ENCODE measurements around the gene MFNG.
A peak's percentile ranks its signal among the peaks of the same experiment; 100 is the strongest.

MFNG gene

DNA sequence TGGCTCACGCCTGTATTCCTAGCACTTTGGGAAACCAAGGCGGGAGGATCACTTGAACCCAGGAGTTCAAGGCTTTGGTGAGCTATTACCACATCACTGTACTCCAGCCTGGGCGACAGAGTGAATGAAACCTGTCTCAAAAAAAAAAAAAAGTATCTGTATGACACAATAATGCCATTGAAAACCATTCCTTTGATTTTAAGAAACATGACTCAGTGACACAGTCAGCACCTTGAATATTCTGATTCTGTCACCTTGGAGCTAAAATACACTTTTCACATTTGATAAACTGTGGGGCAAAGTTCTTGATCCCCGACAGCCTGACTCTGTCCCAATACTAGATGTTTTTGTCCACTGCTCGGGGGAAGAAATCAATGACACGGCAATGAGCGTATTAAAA is 42.2 kb downstream of the MFNG start:
- no peak for DNase-seq

DNA sequence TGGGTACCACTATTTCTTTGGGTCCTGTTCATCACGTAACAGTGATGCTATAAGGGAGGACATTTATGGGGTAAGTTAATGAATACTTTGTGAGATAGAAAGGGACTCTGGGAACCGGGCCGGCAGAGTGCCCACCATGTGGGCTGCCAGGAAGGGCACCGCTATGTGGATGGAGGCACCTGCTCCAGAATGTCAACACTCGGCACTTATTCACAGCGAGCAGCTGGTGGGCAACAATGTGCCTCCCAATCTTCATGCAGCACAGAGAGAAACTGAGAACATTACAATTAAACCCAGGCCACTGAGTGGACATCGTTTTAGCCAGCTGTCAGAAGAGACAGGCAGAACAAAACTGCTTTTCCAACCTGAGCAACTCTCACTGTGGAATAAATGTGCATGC is 43.1 kb downstream of the MFNG start:
- DNase-seq = no peak

DNA sequence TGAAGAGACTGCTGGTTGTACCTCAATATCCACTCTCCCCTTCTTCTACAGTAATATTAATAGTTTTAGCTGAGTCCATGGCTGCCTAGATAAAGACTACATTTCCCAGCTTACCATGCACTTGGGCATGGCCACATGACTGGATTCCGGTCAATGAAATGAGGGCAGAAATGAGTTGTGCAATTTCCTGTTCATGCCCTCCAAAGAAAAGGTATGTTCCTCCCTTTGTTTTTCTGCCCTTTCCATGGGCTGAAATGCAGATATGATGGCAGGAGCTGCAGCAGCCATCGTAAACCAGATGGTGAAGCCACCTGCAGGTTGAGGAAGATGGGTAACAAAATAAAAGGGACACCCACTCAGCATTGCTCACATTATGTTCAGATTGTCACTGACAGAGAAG is 43.6 kb downstream of the MFNG start:
- DNase-seq = no peak

DNA sequence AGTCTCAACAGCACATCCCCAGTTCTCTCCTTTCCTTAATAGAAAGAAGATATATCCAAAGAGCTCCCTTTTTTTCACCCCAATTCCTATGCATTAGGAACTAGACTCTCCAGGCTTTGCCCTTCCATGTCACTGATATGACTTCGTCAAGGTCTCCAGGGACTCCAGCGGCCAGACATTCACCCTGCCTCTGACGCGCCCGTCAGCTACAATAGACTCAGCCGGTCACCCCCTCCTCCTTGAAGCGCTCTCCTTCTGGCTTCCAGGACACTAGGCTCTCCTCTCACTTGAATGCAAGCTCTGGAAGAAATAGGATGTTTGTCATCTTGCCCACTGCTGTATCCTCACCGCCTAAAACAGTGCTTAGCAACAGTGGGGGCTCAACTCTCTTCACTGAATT is 44.0 kb downstream of the MFNG start:
- DNase-seq = no peak

DNA sequence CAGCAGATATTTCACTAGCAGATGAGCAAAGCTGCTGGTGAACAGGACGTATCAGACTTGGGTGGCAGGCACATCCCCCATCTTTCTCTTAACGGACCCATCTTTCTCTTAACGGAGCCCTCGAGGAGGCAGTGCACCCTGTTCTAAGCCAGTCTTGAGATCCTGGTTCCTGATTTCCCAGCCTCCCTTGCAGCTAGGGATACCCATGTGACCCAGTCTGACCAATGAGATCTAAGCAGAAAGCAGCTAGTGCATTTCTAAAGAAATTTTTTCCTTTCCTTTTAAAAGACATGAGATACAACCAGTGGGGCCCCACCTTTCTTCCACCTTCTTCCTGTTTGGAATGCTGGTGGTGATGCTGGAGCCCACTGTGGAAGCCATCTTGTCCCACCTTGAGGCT is 45.3 kb downstream of the MFNG start:
- DNase-seq = no peak

DNA sequence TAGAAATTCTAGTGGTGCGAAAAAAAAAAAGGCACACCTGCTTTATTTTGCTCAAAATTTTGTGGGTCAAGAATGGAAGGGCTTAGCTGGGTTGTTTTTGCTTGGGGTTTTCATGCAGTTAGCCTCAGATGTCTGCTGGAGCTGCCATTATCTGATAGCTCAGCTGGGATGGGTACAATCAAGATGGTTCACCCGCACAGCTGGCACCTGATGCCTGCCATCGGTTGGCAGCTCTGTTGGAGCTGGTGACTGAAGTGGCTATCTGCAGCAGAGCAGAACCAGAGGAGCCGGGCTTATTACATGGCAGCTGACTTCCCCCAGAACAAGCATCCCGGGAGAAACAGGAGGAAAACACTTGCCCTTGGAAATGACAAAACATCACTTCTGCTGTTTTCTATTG is 46.8 kb downstream of the MFNG start:
- no peak for DNase-seq

DNA sequence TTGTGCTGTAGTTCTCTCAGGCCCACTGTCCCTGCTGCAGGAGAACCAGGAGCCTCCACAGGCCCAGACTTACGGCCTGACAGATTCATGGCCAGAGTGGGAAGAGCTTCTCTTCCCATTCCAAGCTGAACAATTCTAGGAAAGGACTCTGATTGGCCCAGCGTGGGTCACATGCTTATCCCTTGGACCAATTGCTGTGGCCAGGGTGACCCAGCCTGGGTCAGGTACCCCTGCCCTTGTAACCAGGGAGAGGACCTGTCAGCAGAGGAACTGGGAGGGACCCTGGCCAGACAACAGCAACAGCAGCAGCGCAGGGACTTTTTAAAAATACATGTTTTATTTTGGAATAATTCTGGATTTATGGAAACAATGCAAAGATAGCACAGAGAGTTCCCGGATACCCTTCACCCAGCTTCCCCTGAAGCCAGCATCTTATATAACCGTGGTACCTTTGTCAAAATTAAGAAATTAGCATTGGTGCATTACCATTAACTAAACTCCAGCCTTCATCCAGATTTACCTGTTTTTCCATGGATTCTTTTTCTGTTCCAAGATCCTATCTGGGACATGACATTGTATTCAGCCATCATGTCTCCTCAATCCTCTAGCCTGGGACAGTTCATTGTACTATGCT is 50.1 kb downstream of the MFNG start:
- no peak for DNase-seq

DNA sequence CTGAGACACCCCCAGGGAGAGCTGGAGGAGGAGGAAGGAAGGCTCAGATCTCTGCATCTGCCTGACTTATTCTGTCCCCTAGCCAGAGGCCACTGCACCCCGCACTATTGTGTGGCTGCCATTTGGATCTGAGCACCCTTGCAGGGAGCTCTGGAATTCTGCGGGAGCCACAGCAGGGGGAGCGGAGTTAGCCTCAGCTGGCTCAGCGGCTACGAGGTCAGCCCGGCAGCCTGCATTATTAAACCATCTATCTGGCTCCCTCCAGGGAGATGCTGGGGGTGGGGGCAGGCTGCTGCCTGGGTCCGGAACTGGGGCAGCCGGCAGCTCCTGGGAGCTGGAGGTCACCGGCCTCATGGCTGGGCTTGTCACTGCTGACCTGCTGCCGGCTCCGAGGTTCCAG is 52.4 kb downstream of the MFNG start:
- no peak for DNase-seq

DNA sequence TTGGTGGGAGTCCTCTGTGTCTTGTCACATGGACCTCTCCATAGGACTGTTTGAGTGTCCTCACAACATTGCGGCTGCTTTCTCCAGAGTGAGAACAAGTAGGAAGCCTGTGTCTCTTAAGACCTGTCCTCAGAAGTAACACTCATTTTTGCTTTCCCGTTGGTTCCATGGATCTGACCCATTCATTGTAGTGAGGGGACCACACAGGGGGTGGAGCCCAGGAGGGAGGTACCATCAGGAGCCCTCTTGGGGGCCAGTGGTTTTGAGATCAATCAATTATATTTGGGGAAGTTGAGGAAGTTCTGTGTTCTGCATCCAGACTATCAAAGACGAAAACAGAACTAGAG is 53.5 kb downstream of the MFNG start:
- no peak for DNase-seq

DNA sequence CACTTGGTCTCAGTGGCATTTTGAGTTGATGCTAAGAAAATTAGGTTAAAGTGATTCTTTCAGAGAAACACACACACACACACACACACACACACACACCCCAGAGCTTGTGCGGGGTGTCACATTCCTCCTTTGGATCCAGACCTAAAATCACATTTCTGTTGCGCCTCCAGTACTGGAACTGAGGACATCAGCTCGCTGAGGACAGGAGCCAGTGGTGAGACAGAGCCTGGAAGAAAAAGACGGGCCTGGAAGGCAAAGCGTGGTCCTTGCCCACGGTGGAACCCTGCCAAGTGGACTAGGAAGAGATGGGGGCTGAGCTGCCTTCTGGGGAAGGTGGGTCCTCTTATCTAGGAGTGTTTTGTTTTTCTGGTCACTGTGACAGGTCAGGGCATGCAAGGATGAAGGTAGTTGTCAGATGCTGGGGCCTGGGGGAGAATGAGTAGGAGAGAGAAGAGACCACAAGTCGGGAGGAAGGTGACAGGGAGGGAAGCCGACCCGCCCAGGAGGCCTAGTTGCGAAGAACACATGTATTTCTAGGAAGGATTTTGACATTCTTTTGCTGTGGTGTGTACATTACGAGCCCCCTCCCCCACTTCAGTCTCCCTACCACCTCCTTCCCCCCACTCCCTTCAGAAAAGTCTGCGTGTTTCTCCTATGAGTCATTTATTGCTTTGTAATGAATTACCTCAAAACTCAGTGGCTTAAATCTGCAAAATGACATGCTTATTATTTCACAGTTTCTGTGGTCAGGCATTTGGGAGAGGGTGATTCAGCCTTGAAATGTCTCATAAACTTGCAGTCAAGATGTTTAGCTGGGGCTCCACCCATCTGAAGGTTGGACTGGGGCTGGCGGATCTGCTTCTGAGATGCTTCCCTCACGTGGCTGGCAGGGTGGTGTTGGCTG is 54.1 kb downstream of the MFNG start:
- DNase-seq = no peak

DNA sequence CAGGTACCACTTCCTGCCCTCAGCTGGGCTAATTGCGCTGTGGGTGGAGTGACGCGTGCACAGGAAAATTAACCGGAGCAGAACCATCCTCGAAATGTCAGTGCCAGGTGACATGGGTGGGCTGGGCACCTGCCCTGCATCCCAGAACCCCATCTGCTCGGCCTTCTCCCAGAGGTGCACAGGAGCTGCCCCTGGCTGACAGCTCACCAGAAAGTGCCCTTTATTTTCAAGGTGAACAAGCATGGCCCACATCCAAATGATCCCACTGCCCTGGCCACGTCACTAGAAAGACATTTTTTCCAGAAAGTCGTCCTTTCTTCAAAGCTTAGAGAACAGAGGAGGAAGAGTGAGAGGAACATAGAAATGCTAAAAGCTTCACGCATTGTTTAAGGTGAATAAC is 54.8 kb downstream of the MFNG start:
- DNase-seq = no peak

DNA sequence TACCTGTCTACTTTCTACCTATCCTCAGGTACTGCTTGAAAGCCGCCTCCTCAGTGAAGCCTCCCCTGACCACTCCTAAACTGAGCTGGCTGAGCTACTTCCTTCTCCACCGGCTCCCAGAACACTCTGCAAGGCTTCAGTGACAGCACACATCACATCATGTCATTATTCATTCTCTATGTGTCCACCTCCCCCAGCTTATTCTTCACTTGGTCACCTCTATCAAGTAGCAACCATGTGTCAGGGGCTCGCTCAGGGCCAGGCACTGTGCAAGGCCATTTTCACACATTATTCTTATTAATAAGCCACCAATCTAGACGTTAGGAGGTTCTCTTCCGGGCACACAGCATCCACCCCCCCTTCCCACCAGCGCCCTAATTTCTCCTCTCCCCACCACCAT is 55.2 kb downstream of the MFNG start:
- DNase-seq = no peak

DNA sequence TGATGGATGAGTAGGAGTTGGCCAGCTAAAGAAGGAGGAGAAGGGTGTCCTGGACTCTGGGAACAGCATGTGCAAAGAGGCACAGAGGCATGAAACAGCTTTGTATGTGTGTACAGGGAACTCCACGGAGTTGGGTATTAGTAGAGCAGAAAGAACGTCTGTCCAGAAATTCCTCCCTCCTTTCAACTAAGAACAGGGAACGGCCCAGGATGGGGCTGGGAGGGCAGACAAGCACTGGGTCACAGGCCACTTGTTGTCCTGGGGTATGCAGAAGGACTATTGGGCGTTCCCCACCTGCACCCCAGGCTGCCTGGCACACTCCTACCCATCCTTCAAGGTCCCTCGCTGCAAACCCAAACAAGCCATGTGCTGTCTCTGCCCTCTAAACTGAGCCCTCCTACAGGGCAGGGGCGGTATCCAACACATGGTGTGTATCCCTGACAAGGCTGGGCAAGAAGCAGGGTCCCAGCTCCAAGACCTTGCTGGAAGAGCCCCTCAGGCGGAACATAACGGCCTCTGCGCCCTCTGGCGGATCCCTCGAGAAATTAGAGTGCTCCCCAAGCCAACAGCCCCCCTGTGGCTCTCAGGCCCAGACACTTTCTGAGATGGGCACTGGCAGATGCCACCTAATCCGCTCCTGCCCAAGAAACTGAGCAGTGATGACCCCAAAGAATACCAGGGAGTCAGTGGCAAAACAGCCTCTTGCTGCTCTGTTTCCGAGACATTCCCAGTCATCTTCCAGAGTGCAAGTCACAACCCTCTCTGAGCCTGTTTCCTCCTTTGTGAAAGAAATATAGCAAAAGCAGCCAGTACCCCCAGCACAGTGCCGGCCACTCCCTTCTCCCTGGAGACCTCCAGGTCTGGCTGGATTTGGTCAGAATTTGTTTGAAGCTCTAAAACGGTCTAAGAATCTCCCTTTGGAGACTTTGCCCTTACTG is 57.3 kb downstream of the MFNG start:
- DNase-seq = peak; percentile 66

DNA sequence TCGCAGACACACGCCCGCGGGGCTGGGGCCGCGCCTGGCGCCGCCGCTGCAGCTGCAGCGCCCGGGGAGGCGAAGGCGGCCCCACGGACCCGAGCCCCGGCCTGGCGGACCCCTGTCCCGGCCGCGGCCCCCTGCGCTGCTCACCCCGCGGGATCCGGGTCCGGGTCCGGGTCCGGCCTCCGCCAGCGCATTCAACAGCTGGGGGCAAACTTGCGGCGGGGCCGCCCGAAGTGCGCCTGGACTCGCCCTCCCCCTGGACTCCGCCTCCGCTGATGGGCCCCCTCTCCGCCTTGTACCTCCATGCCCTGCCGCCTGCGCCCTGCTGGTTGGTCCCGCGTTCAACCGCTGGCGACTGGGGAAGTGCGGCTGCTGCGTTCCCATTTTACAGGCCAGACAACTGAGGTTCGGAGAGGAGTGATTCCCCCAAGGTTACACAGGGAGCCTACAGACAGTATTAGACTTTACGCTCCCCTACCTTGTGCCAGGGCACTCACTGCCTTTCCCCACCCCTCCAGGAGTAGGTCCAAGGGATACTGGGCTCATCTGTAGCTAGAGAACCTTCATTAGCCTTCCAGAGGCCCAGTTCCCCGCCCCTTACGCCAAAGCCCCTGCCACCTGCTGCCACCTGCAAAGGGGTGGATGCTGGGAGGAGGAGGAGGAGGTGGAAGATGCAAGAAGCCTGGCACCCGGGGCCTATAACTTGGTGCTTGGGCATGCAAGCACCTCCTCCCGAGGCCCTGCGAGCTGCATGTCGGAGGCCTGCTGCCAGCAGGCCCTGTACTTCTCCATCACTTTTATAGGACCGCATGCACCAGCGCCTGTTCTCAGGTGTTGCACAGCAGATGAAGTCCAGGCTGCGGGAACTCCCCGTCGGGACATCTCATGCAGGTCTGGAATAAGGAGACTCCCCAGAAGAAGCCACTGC is 58.2 kb downstream of the MFNG start:
- DNase-seq = no peak

DNA sequence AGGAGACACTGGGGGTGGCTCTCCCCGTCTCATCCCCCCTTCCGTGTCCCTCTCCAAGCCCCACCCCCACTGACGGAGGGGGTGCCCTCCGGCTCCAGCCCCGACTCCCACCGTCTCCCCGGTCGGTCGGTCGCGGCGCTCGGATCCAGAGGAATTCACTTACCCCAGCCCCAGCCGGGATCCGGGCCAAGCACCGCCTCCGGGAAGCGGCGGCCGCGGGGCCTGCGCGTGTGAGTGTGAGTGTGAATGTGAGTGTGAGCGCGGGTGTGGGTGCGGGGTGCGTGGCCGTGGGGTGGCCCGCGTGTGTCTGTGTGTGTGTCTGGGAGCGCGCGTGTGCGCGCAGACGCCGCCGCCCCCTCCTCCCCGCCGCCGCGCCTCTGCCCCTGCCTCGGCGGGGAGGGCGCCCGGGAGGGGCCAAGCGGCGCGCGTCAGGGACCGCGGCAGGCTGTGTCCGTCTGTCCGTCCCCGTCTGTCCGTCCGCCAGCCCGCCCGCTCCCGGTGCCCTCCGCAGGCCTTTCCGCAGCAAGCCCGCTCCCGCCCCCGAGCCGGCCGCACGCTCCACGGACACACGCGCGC is 59.0 kb downstream of the MFNG start, which contains the start of gene ELFN2:
Gene ELFN2 (minus strand): TSS at position 345 of the 576 bp plus-strand sequence. CDS start 51,945 bp downstream, outside the sequence.
- DNase-seq = no peak

DNA sequence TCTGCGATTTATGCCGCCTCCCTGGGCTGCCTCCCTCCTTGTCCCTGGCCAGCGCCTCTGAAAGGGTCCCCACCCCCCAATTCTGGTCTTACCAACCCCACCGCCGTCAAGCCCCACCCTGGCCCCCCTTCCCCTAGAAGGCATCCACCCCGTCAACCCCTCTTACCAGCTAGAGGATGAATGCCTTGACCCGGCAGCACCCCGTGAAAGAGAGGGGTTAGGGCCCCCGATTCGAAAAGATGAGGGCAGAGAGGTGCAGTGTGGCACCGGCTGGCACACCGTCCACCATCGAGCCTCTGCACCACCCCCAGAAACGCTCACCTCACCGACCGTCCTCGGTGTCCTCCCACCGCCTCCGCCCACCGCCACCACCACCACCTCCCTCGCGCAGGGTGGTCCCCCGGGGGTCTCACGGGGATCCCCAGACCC is 59.5 kb downstream of the MFNG start:
- DNase-seq = no peak

DNA sequence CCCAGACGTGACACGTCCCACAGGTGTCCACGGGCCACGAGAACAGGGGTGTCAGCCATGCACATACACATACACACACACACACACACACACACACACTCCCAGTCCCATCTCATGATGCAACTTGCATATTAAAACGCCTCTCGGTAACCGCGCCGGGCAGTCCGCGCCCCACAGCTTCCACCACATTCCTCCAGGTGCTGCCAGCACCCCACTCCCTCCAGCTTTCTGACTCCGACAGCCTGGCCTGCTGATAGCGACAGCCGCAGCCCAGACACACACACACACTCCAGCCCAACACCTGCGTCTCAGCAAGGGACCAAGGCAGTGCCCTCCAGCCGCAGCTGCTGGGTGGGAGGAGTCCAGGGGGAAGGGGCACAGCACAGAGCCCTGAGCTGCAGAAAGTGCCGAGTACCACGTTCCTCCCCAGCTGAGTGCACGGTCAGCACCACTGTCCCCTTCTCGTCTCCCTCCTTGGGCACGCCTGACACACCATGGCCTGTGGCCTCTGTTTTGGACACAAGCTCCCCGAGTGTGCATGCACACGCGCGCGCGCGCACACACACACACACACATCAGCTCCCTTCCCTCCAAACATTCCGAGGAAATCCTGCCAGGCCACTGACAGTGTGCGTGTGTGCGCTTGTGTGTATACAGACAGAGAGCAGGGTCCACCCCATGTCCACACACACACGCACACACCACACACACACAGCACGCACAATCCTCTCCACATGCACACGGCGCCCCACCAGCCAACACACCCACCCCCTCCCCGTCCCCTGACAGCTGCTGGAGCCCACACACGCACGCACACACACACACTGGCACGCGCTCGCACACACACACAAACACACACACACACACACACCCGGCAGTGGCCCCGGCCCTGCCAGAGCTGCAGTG is 60.1 kb downstream of the MFNG start:
- DNase-seq = no peak

DNA sequence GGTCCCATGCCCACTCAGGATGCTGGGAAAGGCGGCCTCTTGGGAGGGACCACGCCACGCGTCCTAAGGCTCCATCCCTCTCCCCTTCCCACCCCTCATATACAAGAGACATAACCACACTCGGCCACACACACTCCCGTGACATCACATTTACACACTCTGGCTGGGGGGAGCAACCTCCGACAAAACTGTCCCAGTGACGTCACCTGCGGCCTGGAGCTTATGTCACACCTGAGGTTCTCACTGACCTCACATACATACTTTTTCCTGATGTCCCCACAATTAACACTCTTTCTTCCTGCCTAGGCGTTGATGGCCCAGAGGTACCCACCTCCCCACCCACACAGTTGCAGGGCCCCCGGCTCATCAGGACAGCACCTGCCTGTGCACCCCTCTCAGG is 60.8 kb downstream of the MFNG start:
- DNase-seq = no peak

DNA sequence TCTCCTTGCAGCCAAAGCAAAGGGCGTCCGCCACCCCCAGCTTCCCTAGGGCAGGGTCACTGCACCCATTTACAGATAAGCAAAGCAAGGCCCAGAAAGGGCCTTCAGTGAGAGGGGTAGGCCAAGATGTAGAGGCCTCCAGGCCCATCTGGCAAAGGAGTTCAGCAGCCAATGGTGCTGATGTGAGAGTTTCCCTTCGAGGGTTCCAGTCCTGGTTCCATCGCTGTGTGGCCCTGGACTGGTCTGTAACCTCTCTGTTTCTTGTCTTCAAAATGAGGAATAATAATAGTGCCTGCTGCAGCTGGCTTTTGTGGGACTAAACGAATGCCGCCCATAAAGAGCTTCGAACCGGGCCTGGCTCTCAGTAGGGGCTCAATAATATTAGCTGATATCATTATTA is 62.9 kb downstream of the MFNG start:
- DNase-seq = no peak

DNA sequence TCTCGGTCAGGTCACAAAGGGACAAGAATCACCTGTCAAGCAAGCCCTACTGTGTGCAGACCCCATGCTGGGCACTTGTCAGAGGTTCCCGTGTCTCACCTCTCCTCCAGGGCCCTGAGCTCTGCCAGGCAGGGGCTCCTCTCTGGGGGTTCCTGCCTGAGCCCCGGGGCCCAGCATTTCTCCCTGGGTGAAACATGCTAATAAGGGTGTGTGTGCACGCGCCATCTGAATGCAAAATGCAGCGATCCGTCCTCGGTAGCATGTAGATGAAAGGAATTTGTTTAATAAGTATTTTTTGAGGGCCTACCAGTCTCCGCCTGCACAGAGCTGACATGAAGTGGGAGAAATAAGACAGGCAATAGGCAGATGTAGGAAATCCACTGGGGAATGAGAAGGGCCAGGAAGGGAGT is 64.7 kb downstream of the MFNG start:
- no peak for DNase-seq
